IMR-90 (cell line): ENCODE measurements around the gene FNDC10. TPM values are rescaled to one million over a fixed set of nuclear protein-coding genes. Genes with fewer than 3 reads are reported as not detected.

ENCODE experiments used
- ATAC-seq: fragments of 200-7000 bp; cut with Tn5 transposase; 2 replicates; pipeline ENCODE4 v1.9.1; 2020; ENCODE audit warnings: low read depth, mild to moderate bottlenecking, moderate library complexity
- BruUV-seq: library from RNA; stranded (reverse); fragments of 400-500 nt; replicated peaks from 2 replicates; lab custom pipeline; 2021; lab: Mats Ljungman, UMichigan
- CTCF ChIA-PET: fragments of 300-600 bp; formaldehyde crosslinking; extraction: SDS; loops from one replicate; lab custom pipeline; 2021; ENCODE audit warnings: antibody characterized with exemption; lab: Yijun Ruan, JAX
- POLR2A ChIA-PET: fragments of 300-600 bp; sonication (Branson Sonifier 250); formaldehyde crosslinking; loops from one replicate; lab custom pipeline; 2022; ENCODE audit warnings: antibody characterized with exemption; ENCODE audit not compliant: unreplicated experiment; lab: Charles Lee
- DNase-seq: peaks from one replicate; pipeline ENCODE4 v3.0.0; 2013
- H2AFZ ChIP-seq: replicated peaks from 2 replicates; pipeline ENCODE3; 2013; ENCODE audit warnings: low read length, mild to moderate bottlenecking; ENCODE audit not compliant: poor library complexity
- H2AK5ac ChIP-seq: 2 replicates; pipeline ENCODE4 v1.6.1; 2013; ENCODE audit warnings: low read depth, low read length, inconsistent platforms
- H2AK9ac ChIP-seq: replicated peaks from 2 replicates; pipeline ENCODE3; 2013; ENCODE audit warnings: mild to moderate bottlenecking, low read depth, low read length, moderate library complexity; ENCODE audit not compliant: poor library complexity
- H2BK120ac ChIP-seq: 2 replicates; pipeline ENCODE4 v1.6.1; 2013; ENCODE audit warnings: low read depth, low read length, inconsistent platforms
- H2BK15ac ChIP-seq: 3 replicates; pipeline ENCODE4 v1.6.1; 2013; ENCODE audit warnings: low read depth, low read length, inconsistent platforms
- H2BK20ac ChIP-seq: 2 replicates; pipeline ENCODE4 v1.6.1; 2013; ENCODE audit warnings: low read depth, mild to moderate bottlenecking, inconsistent platforms, low read length, moderate library complexity
- H2BK5ac ChIP-seq: 2 replicates; pipeline ENCODE4 v1.6.1; 2013; ENCODE audit warnings: mild to moderate bottlenecking, low read depth, low read length, inconsistent platforms; ENCODE audit not compliant: poor library complexity, severe bottlenecking
- H3K14ac ChIP-seq: replicated peaks from 2 replicates; pipeline ENCODE4 v1.6.1; 2013; ENCODE audit warnings: low read depth, low read length, inconsistent platforms
- H3K18ac ChIP-seq: 2 replicates; pipeline ENCODE4 v1.6.1; 2013; ENCODE audit warnings: low read depth, low read length, control low read depth
- H3K23ac ChIP-seq: 2 replicates; pipeline ENCODE4 v1.6.1; 2013; ENCODE audit warnings: low read depth, low read length, inconsistent platforms
- H3K27ac ChIP-seq: 2 replicates; pipeline ENCODE4 v1.5.1; 2013; ENCODE audit warnings: mild to moderate bottlenecking, control low read depth, low read length; ENCODE audit not compliant: insufficient read depth
- H3K27me3 ChIP-seq: 2 replicates; pipeline ENCODE4 v1.6.1; 2013; ENCODE audit warnings: low read length; ENCODE audit not compliant: control insufficient read depth, insufficient read depth
- H3K36me3 ChIP-seq: 2 replicates; pipeline ENCODE4 v1.6.1; 2013; ENCODE audit warnings: low read length, mixed read lengths; ENCODE audit not compliant: control insufficient read depth, insufficient read depth
- H3K4ac ChIP-seq: 2 replicates; pipeline ENCODE4 v1.6.1; 2013; ENCODE audit warnings: low read depth, low read length, inconsistent platforms
- H3K4me1 ChIP-seq: 2 replicates; pipeline ENCODE4 v1.6.1; 2013; ENCODE audit warnings: low read length, mixed read lengths; ENCODE audit not compliant: control insufficient read depth, insufficient read depth
- H3K4me2 ChIP-seq: 2 replicates; pipeline ENCODE4 v1.6.1; 2013; ENCODE audit warnings: low read depth, mild to moderate bottlenecking, control low read depth, low read length, moderate library complexity
- H3K4me3 ChIP-seq: 2 replicates; pipeline ENCODE4 v1.5.1; 2013; ENCODE audit warnings: low read depth, mild to moderate bottlenecking, control low read depth, low read length, moderate library complexity; ENCODE audit not compliant: insufficient read depth
- H3K56ac ChIP-seq: 2 replicates; pipeline ENCODE4 v1.6.1; 2013; ENCODE audit warnings: low read length, inconsistent platforms; ENCODE audit not compliant: insufficient read depth; ENCODE audit errors: extremely low read depth
- H3K79me1 ChIP-seq, 2 experiments: 2 replicates each; pipeline ENCODE4 v1.6.1; 2013; ENCODE audit warnings: low read length in 2 of 2, inconsistent platforms in 1 of 2, low read depth in 1 of 2
- H3K9ac ChIP-seq: 2 replicates; pipeline ENCODE4 v1.6.1; 2013; ENCODE audit warnings: low read depth, low read length, control low read depth
- H3K9me1 ChIP-seq: 2 replicates; pipeline ENCODE4 v1.6.1; 2013; ENCODE audit warnings: low read length, inconsistent platforms; ENCODE audit not compliant: insufficient read depth
- H3K9me3 ChIP-seq: 2 replicates; pipeline ENCODE4 v1.6.1; 2013; ENCODE audit warnings: low read length; ENCODE audit not compliant: control insufficient read depth, insufficient read depth
- H4K20me1 ChIP-seq: 2 replicates; pipeline ENCODE4 v1.6.1; 2013; ENCODE audit warnings: low read length, inconsistent platforms; ENCODE audit not compliant: insufficient read depth
- H4K5ac ChIP-seq: 2 replicates; pipeline ENCODE4 v1.6.1; 2013; ENCODE audit warnings: mild to moderate bottlenecking, low read depth, low read length, control low read depth
- H4K8ac ChIP-seq, 2 experiments: 2 replicates each; pipeline ENCODE4 v1.6.1; 2013; ENCODE audit warnings: low read depth in 2 of 2, low read length in 2 of 2, control low read depth in 1 of 2, inconsistent platforms in 1 of 2
- H4K91ac ChIP-seq: 2 replicates; pipeline ENCODE4 v1.6.1; 2013; ENCODE audit warnings: low read depth, low read length, inconsistent platforms; ENCODE audit not compliant: insufficient read depth
- BHLHE40 ChIP-seq: fragments of 150-350 bp; IDR thresholded peaks from 2 replicates; pipeline ENCODE4 v1.6.1; 2016; ENCODE audit warnings: mild to moderate bottlenecking, low read depth, low read length
- CEBPB ChIP-seq: IDR thresholded peaks from 2 replicates; pipeline ENCODE4 v1.6.1; 2012; ENCODE audit warnings: low read depth, low read length, improper control_type of control experiment
- CHD1 ChIP-seq: IDR thresholded peaks from 2 replicates; pipeline ENCODE4 v1.6.1; 2012; ENCODE audit warnings: low read depth, low read length, improper control_type of control experiment
- CTCF ChIP-seq: conservative IDR thresholded peaks from 2 replicates; pipeline ENCODE4 v1.5.1; 2012; ENCODE audit warnings: mild to moderate bottlenecking, low read depth, low read length, improper control_type of control experiment
- ELK1 ChIP-seq: fragments of 150-350 bp; IDR thresholded peaks from 2 replicates; pipeline ENCODE4 v1.6.1; 2016; ENCODE audit warnings: low read depth, mild to moderate bottlenecking, low read length, moderate library complexity, borderline replicate concordance
- FOS ChIP-seq: fragments of 150-350 bp; IDR thresholded peaks from 2 replicates; pipeline ENCODE4 v1.6.1; 2016; ENCODE audit warnings: low read depth, low read length
- MAFK ChIP-seq: IDR thresholded peaks from 2 replicates; pipeline ENCODE4 v1.6.1; 2012; ENCODE audit warnings: low read depth, low read length, improper control_type of control experiment
- MAZ ChIP-seq: IDR thresholded peaks from 2 replicates; pipeline ENCODE4 v1.6.1; 2012; ENCODE audit warnings: low read depth, mild to moderate bottlenecking, low read length, improper control_type of control experiment, moderate library complexity, borderline replicate concordance
- MXI1 ChIP-seq: IDR thresholded peaks from 2 replicates; pipeline ENCODE4 v1.6.1; 2012; ENCODE audit warnings: low read depth, mild to moderate bottlenecking, low read length, moderate library complexity, borderline replicate concordance
- NFE2L2 ChIP-seq: fragments of 150-350 bp; IDR thresholded peaks from 2 replicates; pipeline ENCODE4 v1.6.1; 2016; ENCODE audit warnings: low read depth, mild to moderate bottlenecking, low read length
- POLR2A ChIP-seq: IDR thresholded peaks from 2 replicates; pipeline ENCODE4 v1.6.1; 2012; ENCODE audit warnings: mild to moderate bottlenecking, low read depth, low read length
- RAD21 ChIP-seq: IDR thresholded peaks from 2 replicates; pipeline ENCODE4 v1.6.1; 2012; ENCODE audit warnings: low read length, improper control_type of control experiment
- RCOR1 ChIP-seq: IDR thresholded peaks from 2 replicates; pipeline ENCODE4 v1.6.1; 2012; ENCODE audit warnings: mild to moderate bottlenecking, low read length, improper control_type of control experiment; ENCODE audit not compliant: insufficient replicate concordance
- RFX5 ChIP-seq: IDR thresholded peaks from 2 replicates; pipeline ENCODE4 v1.8.0; 2012; ENCODE audit warnings: low read depth, mild to moderate bottlenecking, low read length, moderate library complexity
- SMC3 ChIP-seq: fragments of 150-350 bp; IDR thresholded peaks from 2 replicates; pipeline ENCODE4 v1.6.1; 2016; ENCODE audit warnings: low read depth, mild to moderate bottlenecking, antibody characterized with exemption, low read length, moderate library complexity
- USF2 ChIP-seq: fragments of 150-350 bp; IDR thresholded peaks from 2 replicates; pipeline ENCODE4 v1.6.1; 2017; ENCODE audit warnings: mild to moderate bottlenecking, antibody characterized with exemption, low read length, low read depth
- whole genome bisulfite sequencing, 2 experiments: methylation state at CpG; one replicate each; pipeline versions ENCODE4 v1.1.5 to v1.1.7; 2013; ENCODE audit warnings: missing lambda C conversion rate in 2 of 2; ENCODE audit not compliant: insufficient read length in 1 of 2; ENCODE audit errors: extremely low coverage in 2 of 2; 5-methylcytosine and 5-hydroxymethylcytosine counted together
- dilution Hi-C: fragments of 300-500 bp; cut with HindIII; formaldehyde crosslinking; loops from one replicate; pipeline ENCODE4 v1.14.3; 2018; ENCODE audit warnings: low sequenced_read_pairs; ENCODE audit not compliant: unreplicated experiment
- in situ Hi-C: fragments of 300-500 bp; cut with MboI; formaldehyde crosslinking; loops from 3 replicates; pipeline ENCODE4 v1.14.3; 2019; ENCODE audit warnings: low sequenced_read_pairs, inconsistent platforms, mixed read lengths
- intact Hi-C: fragments of 100-400 bp; cut with micrococcal nuclease; formaldehyde crosslinking; loops from 2 replicates; pipeline ENCODE4 v1.10.0; 2022
- polyA plus RNA-seq, 3 experiments: library from polyadenylated mRNA; depleted of rRNA; stranded (reverse); fragments of >200 nt; gene quantifications; 2 replicates each; pipeline ENCODE4 v1.2.3, GENCODE V29; 2012; ENCODE audit warnings: low replicate concordance in 1 of 3
- total RNA-seq: library from RNA; depleted of rRNA; stranded (reverse); fragments of >200 nt; gene quantifications from 2 replicates; pipeline ENCODE4 v1.2.3, GENCODE V29; 2012

FNDC10 gene
- total and polyA plus RNA-seq, 2 of the 4 experiments (the other 2 are of a cell fraction) = 0.36 to 5.8 TPM

GRCh38 chr1:1593834-1594601 is 5.9 kb downstream of the FNDC10 start:
- Histone ChIP-seq H3K18ac (no peak overlapping the region), H2BK20ac (no peak overlapping the region), H3K9me3 (no peaks in the 10 kb centered on the region), H3K56ac (no peak overlapping the region), H3K23ac (no peak overlapping the region), H3K14ac (no peak overlapping the region), H2AK5ac (no peak overlapping the region), H4K5ac (no peak overlapping the region), H4K91ac (no peak overlapping the region), H3K36me3 (no peaks in the 10 kb centered on the region), H3K4me3 (no peak overlapping the region), H3K4ac (no peak overlapping the region), H4K20me1 (no peaks in the 10 kb centered on the region), H4K8ac (no peak overlapping the region), H2BK15ac (no peak overlapping the region), H3K27ac (no peak overlapping the region), H2BK5ac (no peak overlapping the region), H3K4me2 (no peak overlapping the region), H3K4me1 (peaks cover 4% of the 10 kb centered on the region; the same call in 1 of the 2 replicates), H3K9ac (no peak overlapping the region), H2BK120ac (no peak overlapping the region), H3K79me1 (no peaks in the 10 kb centered on the region), H2AFZ (no peak overlapping the region), H3K27me3 (peaks cover 21% of the 10 kb centered on the region), H3K9me1 (no peaks in the 10 kb centered on the region), H2AK9ac (no peak overlapping the region)
- DNase-seq = no peak
- intact Hi-C loops (no loop called here), dilution Hi-C loops (no loop called here), in situ Hi-C loops (no loop called here)
- TF ChIP-seq MAFK (no peak), ELK1 (no peak), CHD1 (no peak), BHLHE40 (no peak), NFE2L2 (no peak), USF2 (no peak), CTCF (no peak), FOS (no peak), RFX5 (no peak), RAD21 (no peak), SMC3 (no peak), CEBPB (no peak), POLR2A (no peak), RCOR1 (no peak), MAZ (no peak), MXI1 (no peak)
- ATAC-seq = no peak
- 75% methylated on average over 3 of the region's 24 CpGs; no CpG with 5 or more reads in 1 of the 2 experiments for WGBS, 2 experiments
- ChIA-PET CTCF (no interaction called here), POLR2A (no interaction called here)
- no TSS peak for BruUV-seq
